ENCODE data around the gene OR13A1.
"Not testable (repeated sequence)": the region's sequence is repeated elsewhere in the genome, so short reads cannot be mapped to it uniquely, and the experiment has no call there.

Gene OR13A1, protein sequence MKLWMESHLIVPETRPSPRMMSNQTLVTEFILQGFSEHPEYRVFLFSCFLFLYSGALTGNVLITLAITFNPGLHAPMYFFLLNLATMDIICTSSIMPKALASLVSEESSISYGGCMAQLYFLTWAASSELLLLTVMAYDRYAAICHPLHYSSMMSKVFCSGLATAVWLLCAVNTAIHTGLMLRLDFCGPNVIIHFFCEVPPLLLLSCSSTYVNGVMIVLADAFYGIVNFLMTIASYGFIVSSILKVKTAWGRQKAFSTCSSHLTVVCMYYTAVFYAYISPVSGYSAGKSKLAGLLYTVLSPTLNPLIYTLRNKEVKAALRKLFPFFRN

DNA sequence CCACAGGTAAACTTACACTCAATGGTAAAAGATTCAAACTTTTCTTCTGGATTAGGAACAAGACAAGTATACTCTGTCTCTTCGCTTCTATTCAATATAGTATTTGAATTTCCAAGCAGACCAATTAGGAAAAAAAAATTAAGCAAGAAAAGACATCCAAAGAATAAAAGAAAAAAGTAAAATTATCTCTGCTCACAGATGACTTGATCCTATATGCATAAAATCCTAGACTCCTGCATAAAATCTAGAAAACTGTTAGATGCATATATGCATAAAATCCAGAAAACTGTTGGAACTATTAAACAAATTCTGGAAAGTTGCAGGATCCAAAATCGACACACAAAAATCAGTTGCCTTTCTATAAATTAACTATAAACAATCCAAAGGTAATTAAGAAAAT is at the start of gene OR13A1:
Gene OR13A1, minus strand, starts transcription at position 101 of the 400 bp plus-strand sequence. CDS start 11,186 bp downstream, outside the sequence.
- DNase-seq = no peak

DNA sequence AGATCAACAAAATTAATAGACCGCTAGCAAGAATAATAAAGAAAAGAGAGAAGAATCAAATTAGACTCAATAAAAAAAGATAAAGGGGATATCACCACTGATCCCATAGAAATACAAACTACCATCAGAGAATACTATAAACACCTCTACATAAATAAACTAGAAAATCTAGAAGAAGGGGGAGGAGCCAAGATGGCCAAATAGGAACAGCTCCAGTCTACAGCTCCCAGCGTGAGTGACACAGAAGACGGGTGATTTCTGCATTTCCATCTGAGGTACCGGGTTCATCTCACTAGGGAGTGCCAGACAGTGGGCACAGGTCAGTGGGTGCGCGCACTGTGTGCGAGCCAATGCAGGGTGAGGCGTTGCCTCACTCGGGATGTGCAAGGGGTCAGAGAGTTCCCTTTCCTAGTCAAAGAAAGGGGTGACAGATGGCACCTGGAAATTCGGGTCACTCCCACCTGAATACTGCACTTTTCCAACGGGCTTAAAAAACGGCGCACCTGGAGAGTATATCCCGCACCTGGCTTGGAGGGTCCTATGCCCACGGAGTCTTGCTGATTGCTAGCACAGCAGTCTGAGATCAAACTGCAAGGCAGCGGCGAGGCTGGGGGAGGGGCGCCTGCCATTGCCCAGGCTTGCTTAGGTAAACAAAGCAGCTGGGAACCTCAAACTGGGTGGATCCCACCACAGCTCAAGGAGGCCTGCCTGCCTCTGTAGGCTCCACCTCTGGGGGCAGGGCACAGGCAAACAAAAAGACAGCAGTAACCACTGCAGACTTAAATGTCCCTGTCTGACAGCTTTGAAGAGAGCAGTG is 46.8 kb upstream of the OR13A1 start:
- DNase-seq = not testable (repeated sequence)

DNA sequence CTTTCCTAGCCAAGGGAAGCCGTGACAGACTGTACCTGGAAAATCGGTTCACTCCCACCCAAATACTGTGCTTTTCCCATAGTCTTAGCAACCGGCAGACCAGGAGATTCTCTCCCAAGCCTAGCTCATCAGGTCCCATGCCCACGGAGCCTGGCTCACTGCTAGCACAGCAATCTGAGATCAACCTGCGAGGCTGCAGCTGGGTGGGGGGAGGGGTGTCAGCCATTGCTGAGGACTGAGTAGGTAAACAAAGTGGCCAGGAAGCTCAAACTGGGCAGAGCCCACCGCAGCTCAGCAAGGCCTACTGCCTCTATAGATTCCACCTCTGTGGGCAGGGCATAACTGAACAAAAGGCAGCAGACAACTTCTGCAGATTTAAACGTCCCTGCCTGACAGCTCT is 43.6 kb upstream of the OR13A1 start:
- DNase-seq = not testable (repeated sequence)

DNA sequence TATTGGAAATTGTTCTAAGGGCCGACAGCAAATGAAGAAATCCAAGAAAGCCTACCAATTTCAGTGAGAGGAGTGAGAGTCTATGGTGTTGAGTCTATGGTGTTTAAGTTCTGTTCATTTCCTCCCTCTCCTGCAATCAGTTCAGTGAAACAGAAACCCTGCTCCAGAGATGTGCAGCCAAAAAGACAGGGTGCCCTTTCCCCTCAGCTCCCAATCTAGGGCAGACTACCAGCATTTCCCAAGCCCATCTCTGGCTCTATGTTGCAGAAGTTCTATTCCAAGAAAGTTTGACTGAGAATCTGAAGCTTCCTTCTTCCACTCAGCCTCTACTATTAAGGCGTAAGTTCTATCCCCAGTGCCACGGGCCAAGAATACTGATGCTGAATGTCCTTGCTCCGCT is 40.1 kb upstream of the OR13A1 start:
- DNase-seq = no peak

DNA sequence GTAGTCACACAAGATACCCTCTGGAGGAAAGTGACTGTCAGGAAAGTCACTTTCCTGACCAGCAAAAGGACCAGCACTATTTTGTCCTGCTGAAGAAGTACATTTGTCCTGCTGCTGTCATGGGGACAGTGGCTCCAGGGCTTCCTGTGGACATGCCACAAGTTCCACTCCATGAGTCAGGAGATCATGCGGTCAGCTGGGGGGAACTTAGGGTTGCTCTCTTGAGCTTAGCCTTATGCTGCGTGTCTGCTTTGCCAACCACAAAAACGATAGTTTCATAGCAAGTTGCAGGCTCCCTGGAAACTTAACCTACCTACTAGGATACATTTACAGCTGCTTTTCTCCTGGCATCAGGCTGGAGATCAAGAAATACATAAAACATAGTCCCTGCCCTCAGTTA is 38.9 kb upstream of the OR13A1 start:
- DNase-seq = no peak

DNA sequence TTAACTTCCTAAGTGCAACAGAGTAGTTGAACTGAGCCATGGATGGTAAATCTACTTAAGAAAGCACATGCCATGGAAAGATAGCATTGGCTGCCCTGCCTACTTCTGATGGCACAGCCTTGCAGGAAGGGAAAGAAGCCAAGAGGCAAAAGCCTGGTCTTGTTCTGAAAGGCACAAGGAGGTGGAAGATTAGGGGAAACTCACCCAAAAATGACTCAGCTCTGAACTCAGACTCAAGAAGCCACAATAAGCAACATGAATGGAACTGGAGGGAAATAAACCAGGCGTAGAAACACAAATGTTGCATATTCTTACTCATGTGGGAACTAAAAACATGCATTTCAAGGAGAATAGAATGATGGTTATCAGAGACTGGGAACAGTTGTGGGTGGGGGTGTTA is 37.8 kb upstream of the OR13A1 start:
- no peak for DNase-seq

DNA sequence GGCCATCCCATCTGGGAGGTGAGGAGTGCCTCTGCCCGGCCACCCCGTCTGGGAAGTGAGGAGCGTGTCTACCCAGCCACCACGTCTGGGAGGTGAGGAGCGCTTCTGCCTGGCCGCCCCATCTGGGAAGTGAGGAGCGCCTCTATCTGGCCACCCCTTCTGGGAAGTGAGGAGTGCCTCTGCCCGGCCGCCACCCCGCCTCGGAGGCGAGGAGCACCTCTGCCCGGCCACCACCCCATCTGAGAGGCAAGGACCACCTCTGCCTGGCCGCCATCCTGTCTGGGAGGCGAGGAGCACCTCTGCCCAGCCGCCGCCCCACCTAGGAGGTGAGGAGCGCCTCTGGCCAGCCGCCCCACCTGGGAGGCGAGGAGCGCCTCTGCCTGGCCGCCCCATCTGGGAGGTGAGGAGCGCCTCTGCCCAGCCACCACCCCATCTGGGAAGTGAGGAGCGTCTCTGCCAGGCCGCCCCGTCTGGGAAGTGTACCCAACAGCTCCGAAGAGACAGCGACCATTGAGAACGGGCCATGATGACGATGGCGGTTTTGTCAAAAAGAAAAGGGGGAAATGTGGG is 32.9 kb upstream of the OR13A1 start:
- not testable (repeated sequence) for DNase-seq

DNA sequence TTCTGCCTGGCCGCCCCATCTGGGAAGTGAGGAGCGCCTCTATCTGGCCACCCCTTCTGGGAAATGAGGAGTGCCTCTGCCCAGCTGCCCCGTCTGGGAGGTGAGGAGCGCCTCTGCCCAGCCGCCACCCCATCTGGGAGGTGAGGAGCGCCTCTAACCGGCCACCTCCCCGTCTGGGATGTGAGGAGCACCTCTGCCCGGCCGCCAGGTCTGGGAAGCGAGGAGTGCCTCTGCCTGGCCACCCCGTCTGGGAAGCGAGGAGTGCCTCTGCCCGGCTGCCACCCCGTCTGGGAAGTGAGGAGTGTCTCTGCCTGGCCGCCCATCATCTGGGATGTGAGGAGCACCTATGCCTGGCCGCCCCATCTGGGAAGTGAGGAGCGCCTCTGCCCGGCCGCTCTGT is 32.1 kb upstream of the OR13A1 start:
- DNase-seq = not testable (repeated sequence)

DNA sequence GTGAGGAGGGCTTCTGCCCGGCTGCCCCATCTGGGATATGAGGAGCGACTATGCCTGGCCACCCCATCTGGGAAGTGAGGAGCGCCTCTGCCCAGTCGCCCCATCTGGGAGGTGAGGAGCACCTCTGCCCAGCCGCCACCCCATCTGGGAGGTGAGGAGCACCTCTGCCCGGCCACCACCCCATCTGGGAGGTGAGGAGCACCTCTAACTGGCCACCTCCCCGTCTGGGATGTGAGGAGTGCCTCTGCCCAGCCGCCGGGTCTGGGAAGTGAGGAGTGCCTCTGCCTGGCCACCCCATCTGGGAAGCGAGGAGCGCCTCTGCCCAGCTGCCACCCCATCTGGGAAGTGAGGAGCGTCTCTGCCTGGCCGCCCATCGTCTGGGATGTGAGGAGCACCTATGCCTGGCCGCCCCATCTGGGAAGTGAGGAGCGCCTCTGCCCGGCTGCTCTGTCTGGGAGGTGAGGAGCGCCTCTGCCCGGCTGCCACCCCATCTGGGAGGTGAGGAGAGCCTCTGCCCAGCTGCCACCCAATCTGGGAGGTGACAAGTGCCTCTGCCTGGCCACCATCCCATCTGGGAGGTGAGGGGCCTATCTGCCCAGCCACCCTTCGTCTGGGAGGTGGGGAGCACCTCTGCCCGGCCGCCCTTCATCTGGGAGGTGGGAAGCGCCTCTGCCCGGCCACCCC is 31.4 kb upstream of the OR13A1 start:
- not testable (repeated sequence) for DNase-seq

DNA sequence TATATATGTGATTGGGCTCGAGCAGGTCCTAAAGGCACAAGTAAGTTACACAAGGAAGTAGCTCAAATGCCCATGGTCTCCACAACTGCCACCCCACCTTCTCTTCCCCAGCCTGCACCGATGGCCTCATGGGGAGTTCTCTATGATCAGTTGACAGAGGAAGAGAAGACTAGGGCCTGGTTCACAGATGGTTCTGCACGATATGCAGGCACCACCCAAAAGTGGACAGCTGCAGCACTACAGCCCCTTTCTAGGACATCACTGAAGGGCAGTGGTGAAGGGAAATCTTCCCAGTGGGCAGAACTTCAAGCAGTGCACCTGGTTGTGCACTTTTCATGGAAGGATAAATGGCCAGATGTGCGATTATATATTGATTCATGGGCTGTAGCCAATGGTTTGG is 25.0 kb upstream of the OR13A1 start:
- not testable (repeated sequence) for DNase-seq

DNA sequence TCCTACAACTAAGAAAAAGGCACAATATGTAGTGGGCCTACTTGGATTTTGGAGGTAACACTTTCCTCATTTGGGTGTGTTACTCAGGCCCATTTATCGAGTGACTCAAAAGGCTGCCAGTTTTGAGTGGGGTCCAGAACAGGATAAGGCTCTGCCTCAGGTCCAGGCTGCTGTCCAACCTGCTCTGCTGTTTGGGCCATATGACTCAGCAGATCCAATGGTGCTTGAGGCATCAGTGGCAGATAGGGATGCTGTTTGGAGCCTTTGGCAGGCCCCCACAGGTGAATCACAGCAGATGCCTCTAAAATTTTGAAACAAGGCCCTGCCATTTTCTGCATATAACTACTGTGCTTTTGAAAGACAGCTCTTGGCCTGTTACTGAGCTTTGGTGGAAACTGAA is 24.5 kb upstream of the OR13A1 start:
- no peak for DNase-seq

DNA sequence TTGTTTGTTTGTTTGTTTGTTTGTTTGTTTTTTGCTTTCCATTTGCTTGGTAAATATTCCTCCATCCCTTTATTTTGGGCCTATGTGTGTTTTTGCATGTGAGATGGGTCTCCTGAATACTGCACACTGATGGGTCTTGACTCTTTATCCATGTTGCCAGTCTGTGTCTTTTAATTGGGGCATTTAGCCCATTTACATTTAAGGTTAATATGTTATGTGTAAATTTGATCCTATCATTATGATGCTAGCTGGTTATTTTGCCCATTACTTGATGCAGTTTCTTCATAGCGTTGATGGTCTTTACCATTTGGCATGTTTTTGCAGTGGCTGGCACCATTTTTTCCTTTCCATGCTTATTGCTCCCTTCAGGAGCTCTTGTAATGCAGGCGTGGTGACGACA is 16.4 kb upstream of the OR13A1 start:
- not testable (repeated sequence) for DNase-seq

DNA sequence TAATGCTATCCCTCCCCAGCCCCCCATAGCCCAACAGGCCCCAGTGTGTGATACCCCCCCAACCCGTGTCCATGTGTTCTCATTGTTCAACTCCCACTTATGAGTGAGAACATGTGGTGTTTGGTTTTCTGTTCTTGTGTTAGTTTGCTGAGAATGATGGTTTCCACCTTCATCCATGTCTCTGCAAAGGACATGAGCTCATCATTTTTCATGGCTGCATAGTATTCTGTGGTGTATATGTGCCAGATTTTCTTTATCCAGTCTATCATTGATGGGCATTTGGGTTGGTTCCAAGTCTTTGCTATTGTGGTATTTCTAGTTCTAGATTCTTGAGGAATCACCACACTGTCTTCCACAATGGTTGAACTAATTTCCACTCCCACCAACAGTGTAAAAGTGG is 11.5 kb upstream of the OR13A1 start:
- DNase-seq = not testable (repeated sequence)

DNA sequence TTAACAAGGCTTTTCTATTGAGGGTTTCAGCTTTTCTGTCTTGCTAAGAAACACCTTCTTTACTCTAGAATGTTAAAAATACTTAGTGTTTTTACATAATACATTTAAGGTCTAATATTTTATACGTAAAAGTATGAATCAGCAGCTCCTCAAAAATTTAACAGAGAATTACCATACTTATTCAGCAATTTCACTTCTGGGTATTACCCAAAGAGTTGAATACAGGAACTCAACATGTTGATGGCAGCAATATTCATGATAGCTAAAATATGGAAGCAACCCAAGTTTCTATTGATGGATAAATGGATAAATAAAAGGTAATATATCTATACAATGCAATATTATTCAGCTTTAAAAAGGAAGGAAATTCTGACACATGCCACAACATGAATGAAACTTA is 9.7 kb upstream of the OR13A1 start:
- no peak for DNase-seq

DNA sequence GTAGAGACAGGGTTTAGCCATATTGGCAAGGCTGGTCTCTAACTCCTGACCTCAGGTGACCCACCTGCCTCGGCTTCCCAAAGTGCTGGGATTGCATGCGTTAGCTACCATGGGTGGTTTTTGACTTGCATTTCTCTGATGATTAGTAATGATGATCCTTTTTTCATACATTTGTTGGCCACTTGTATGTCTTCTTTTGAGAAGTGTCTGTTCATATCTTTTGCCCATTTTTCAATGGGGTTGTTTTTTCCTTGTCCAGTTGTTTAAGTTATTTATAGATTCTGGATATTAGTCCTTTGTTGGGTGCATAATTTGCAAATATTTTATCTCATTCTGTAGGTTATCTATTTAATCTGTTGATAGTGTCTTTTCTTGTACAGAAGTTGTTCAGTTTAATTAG is 4.3 kb upstream of the OR13A1 start:
- DNase-seq = no peak

DNA sequence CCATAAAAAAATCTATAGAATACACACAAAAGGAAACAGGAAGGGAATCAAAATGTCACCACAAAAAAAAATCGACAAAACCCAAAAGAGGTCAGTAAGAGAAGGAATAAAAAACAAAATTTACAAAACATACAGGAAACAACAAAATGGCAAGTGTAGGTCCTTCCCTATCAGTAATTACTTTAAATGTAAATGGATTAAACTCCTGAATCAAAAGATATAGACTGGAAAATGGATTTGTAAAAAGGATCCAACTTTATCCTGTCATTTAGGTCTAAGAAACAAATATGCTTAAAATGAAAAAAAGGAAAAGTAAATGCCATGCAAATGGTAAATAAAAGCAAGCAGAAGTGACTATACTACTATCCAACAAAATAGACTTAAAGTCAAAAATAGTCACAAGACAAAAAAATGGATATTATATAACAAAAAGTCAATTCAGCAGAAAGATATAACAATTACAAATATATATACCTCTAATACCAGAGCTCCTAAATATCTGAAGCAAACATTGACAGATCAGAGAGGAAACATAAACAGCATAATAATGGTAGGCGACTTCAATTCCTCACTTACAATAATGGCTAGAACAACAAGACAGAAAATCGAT is 2.0 kb downstream of the OR13A1 start:
- DNase-seq = no peak

DNA sequence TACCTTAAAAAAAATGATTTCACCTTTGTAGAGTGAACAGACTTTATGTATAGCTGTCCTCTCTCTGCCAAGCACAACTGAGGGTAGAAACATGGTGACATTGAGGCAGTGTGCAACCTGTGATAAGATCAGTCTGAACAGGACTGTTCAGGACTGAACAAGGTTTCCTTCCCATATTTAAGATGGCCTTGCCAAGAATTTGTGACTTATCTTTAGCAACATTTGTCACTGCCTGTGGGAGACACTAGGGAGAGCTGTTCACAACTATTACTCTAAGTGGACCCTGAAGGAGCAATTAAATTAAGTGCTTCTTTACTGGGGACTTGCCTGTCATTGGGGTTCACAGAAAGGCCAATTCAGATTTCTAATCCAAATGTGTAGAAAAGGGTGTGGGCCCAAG is 6.7 kb downstream of the OR13A1 start:
- DNase-seq = no peak

DNA sequence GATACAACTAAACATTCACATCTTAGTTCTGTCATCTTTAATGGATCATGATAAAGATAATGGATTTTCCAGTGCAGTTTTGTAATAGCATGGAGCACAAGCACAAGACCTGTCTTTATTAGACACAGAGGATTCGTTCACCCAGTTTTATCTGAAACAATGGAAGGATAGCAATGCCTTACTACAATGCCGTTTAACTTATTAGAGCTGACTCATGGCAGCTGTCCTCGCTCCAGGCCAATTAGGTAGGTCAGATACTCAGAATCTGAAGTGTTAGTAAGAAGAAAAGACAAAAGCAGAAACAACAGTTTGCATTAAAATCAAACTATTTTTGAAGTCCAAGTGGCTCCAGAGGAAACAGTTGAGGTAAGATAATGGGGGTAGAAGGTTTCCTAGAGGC is 12.8 kb downstream of the OR13A1 start:
- DNase-seq = no peak

DNA sequence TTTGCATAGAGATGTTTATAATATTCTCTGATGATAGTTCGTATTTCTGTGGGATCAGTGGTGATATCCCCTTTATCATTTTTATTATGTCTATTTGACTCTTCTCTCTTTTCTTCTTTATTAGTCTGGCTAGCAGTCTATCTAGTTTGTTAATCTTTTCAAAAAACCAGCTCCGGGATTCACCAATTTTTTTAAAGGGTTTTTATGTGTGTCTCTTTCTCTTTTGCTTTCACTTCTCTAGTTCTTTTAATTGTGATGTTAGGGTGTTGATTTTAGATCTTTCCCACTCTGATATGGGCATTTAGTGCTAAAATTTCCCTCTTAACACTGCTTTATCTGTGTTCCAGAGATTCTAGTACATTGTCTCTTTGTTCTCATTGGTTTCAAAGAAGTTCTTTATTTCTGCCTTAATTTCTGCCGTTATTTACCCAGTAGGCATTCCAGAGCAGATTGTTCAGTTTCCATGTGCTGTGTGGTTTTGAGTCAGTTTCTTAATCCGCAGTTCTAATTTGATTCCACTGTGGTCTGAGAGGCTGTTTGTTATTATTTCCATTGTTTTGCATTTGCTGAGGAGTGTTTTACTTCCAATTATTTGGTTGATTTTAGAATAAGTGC is 17.0 kb downstream of the OR13A1 start:
- DNase-seq = not testable (repeated sequence)

DNA sequence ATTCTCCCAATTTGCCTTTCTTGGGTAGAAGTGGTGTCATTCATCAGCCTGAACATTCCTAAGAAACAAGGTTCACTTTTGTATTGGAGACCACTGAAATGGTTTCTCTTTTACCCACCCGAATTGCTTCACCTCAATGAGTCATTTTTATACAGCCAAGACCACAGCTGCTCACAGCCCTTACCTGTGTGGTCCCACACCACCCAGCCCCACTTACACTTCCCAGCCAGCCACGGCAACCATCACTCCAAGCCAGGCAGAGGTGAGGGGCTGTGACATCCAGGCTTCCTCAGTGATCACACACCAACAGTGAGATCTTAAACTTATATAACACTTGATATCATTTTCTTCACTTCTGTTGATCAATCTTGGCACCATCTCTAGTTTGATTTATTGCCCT is 20.7 kb downstream of the OR13A1 start:
- no peak for DNase-seq

DNA sequence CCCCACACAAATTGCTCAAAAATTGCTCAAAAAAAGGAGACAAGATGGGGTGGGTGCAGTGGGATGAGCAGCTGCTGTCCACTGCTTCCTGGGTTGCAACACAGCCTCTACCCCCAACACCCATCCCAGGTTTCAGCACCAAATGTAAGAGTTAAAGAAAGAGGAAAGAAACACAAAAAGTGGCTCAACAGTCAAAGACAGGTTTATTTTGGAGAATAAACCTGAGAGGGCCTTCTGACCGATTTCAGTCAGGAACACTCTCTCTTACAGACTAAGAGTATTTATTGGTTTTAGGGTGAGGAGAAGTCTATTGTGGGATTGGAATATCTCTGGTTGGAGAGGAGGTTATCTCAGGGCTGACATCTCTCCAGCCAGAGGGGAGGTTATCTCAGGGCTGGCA is 28.4 kb downstream of the OR13A1 start:
- DNase-seq = no peak

DNA sequence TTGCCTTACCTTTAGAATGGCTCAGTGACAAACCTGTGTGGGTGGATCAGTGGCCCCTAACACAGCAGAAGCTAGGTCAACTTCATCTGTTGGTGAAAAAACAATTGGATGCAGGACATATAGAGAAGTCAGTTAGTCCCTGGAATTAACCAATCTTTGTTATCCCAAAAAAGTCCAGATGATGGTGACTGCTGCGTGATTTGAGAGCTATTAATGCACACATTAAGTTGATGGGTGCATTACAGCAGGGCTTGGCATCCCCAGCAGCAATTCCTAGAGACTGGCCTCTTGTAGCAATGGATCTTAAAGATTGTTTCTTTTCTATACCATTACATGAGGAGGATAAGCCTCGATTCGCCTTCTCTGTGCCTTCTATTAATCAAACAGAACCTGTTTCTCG is 33.3 kb downstream of the OR13A1 start:
- DNase-seq = no peak
